Neuronal stem cell (in vitro differentiated cells): ENCODE measurements around the gene CTDSPL2. TPM values are rescaled to one million over a fixed set of nuclear protein-coding genes. Genes with fewer than 3 reads are reported as not detected.
A peak's percentile ranks its signal among the peaks of the same experiment; 100 is the strongest.

Experiments used
- DNase-seq: peaks from one replicate; pipeline ENCODE4 v3.0.0-alpha.2; 2013; ENCODE audit warnings: low spot score
- H2AFZ ChIP-seq: one replicate; pipeline ENCODE4 v1.6.1; 2013; ENCODE audit warnings: mild to moderate bottlenecking, low read length, inconsistent platforms
- H2AK5ac ChIP-seq: 2 replicates; pipeline ENCODE4 v1.6.1; 2013; ENCODE audit warnings: low read depth, mild to moderate bottlenecking, inconsistent platforms, low read length, moderate library complexity, mixed read lengths
- H2BK120ac ChIP-seq: 2 replicates; pipeline ENCODE4 v1.6.1; 2013; ENCODE audit warnings: low read depth, mild to moderate bottlenecking, inconsistent platforms, low read length, moderate library complexity, mixed read lengths
- H2BK12ac ChIP-seq: one replicate; pipeline ENCODE4 v1.6.1; 2013; ENCODE audit warnings: low read length, inconsistent platforms
- H2BK15ac ChIP-seq: 2 replicates; pipeline ENCODE4 v1.6.1; 2013; ENCODE audit warnings: mild to moderate bottlenecking, low read length, inconsistent platforms, mixed read lengths
- H2BK5ac ChIP-seq: one replicate; pipeline ENCODE4 v1.6.1; 2013; ENCODE audit warnings: inconsistent platforms, mild to moderate bottlenecking, low read length, moderate library complexity
- H3K14ac ChIP-seq: one replicate; pipeline ENCODE4 v1.6.1; 2013; ENCODE audit warnings: low read length, inconsistent platforms
- H3K18ac ChIP-seq: 2 replicates; pipeline ENCODE4 v1.6.1; 2013; ENCODE audit warnings: low read length, inconsistent platforms
- H3K23ac ChIP-seq: 2 replicates; pipeline ENCODE4 v1.6.1; 2013; ENCODE audit warnings: low read depth, mild to moderate bottlenecking, mixed read lengths, low read length, inconsistent platforms; ENCODE audit not compliant: poor library complexity
- H3K27ac ChIP-seq: replicated peaks from 3 replicates; pipeline ENCODE4 v1.5.1; 2013; ENCODE audit warnings: low read length, inconsistent platforms
- H3K27me3 ChIP-seq, 3 experiments: 2 replicates each; pipeline ENCODE4 v1.6.1; 2013; ENCODE audit warnings: low read length in 3 of 3, mild to moderate bottlenecking in 2 of 3, inconsistent platforms in 1 of 3, low read depth in 1 of 3, mixed read lengths in 1 of 3, moderate library complexity in 1 of 3; ENCODE audit not compliant: control insufficient read depth in 3 of 3, insufficient read depth in 3 of 3
- H3K36me3 ChIP-seq, 2 donors: replicated peaks in 1 of 2; 2 replicates each; pipeline ENCODE4 v1.6.1; 2013; ENCODE audit warnings: low read length in 2 of 2; ENCODE audit not compliant: control insufficient read depth in 2 of 2, insufficient read depth in 2 of 2
- H3K4ac ChIP-seq: 2 replicates; pipeline ENCODE4 v1.6.1; 2013; ENCODE audit warnings: inconsistent platforms, mild to moderate bottlenecking, low read length, moderate library complexity
- H3K4me1 ChIP-seq, 2 donors: 1 replicate in 1 of 2; 2 replicates in 1 of 2; pipeline ENCODE4 v1.6.1; 2013; ENCODE audit warnings: low read length in 2 of 2, low read depth in 1 of 2; ENCODE audit not compliant: control insufficient read depth in 2 of 2, insufficient read depth in 1 of 2
- H3K4me2 ChIP-seq: one replicate; pipeline ENCODE4 v1.6.1; 2013; ENCODE audit warnings: mild to moderate bottlenecking, low read length, inconsistent platforms; ENCODE audit not compliant: insufficient read depth, poor library complexity, severe bottlenecking
- H3K4me3 ChIP-seq, 2 donors: 2 replicates each; pipeline ENCODE4 v1.5.1; 2013; ENCODE audit warnings: low read length in 2 of 2, mild to moderate bottlenecking in 2 of 2, inconsistent platforms in 1 of 2, moderate library complexity in 1 of 2
- H3K79me1 ChIP-seq: one replicate; pipeline ENCODE4 v1.6.1; 2013; ENCODE audit warnings: low read depth, mild to moderate bottlenecking, inconsistent platforms, low read length, moderate library complexity
- H3K9ac ChIP-seq: one replicate; pipeline ENCODE4 v1.6.1; 2013; ENCODE audit warnings: mild to moderate bottlenecking, low read depth, low read length, inconsistent platforms; ENCODE audit not compliant: poor library complexity
- H3K9me3 ChIP-seq, 2 donors: replicated peaks in 1 of 2; 2 replicates each; pipeline versions ENCODE3 to v1.6.1; 2013; ENCODE audit warnings: low read length in 2 of 2, mild to moderate bottlenecking in 2 of 2, inconsistent platforms in 1 of 2, low read depth in 1 of 2, mixed read lengths in 1 of 2, moderate library complexity in 1 of 2; ENCODE audit not compliant: control insufficient read depth in 2 of 2, insufficient read depth in 1 of 2
- H4K8ac ChIP-seq: one replicate; pipeline ENCODE4 v1.6.1; 2013; ENCODE audit warnings: low read depth, mild to moderate bottlenecking, inconsistent platforms, low read length, moderate library complexity
- H4K91ac ChIP-seq: one replicate; pipeline ENCODE4 v1.6.1; 2013; ENCODE audit warnings: low read length, low read depth, mild to moderate bottlenecking, inconsistent platforms; ENCODE audit not compliant: poor library complexity
- WGBS, 2 donors: extraction: QIAGEN DNeasy Blood & Tissue Kit; methylation state at CpG; one replicate each; pipeline ENCODE4 v1.1.7; 2013; ENCODE audit warnings: missing lambda C conversion rate in 2 of 2, mixed read lengths in 1 of 2; ENCODE audit not compliant: insufficient read length in 2 of 2, insufficient replicate concordance in 1 of 2; ENCODE audit errors: extremely low coverage in 2 of 2; 5-methylcytosine and 5-hydroxymethylcytosine counted together
- polyA plus RNA-seq, 2 experiments: library from polyadenylated mRNA; stranded (reverse); fragments of 200-250 nt; gene quantifications; one replicate each; pipeline ENCODE4 v1.2.3, GENCODE V29; 2013

The CTDSPL2 gene
- 65.5 TPM for polyA plus RNA-seq (2013, experiment 1 of 2)
- 73.7 TPM for polyA plus RNA-seq (2013, experiment 2 of 2)

GRCh38 chr15:44426975-44427755, at the start of gene CTDSPL2:
CTDSPL2 (plus strand) TSS chr15:44427629; CDS start chr15:44459015, 31,386 bp downstream.
- WGBS, 2 donors, result no CpG with 5 or more reads among the region's 53 CpGs
- Histone ChIP-seq H3K14ac (no peak within 1 kb of the TSS), H3K4me3 (peak within 1 kb of the TSS; percentile 91 to 94), H3K9ac (peak within 1 kb of the TSS; percentile 98), H2BK15ac (no peak within 1 kb of the TSS), H3K27me3 (no peaks in the 10 kb centered on the region), H2AK5ac (peak within 1 kb of the TSS; percentile 33), H2BK12ac (no peak within 1 kb of the TSS), H2AFZ (peak within 1 kb of the TSS; percentile 94), H3K27ac (peak within 1 kb of the TSS; percentile 97), H3K18ac (peak within 1 kb of the TSS; percentile 98), H3K9me3 (no peaks in the 10 kb centered on the region), H3K4me1 (peaks cover 0 to 2% of the 10 kb centered on the region in 2 donors), H4K91ac (no peak within 1 kb of the TSS), H3K79me1 (peaks cover 4% of the 10 kb centered on the region), H2BK120ac (peak within 1 kb of the TSS; percentile 13), H3K4me2 (peak within 1 kb of the TSS; percentile 52), H4K8ac (no peak within 1 kb of the TSS), H3K4ac (no peak within 1 kb of the TSS), H2BK5ac (no peak within 1 kb of the TSS), H3K36me3 (peaks cover 3 to 16% of the 10 kb centered on the region in 2 donors), H3K23ac (peak within 1 kb of the TSS; percentile 31)
- peak; percentile 97 for DNase-seq

DNA sequence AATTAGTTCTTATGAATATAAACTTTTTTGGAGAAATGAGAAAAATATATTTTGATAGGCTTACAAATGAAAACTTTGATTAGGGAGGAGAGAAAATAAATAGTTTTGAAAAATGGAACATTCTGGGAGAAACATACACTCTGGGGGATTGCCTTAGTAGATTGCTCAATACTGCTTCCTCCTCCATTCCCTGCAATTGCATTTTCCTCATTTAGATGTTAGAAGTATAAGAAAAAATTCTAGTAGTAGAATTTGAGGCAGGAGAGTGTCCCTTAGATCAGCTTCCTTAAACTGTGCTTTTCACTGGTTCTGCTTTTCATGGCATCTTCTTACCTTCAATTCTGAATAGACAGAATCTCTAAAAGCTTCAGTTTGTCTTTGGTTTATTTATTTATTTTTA, 46.2 kb upstream of the CTDSPL2 start:
- H3K4me3 ChIP-seq, result no peak overlapping the region
- no peak for DNase-seq
- no peaks in the 10 kb centered on the region for H3K9me3 ChIP-seq
- H3K79me1 ChIP-seq, result no peaks in the 10 kb centered on the region
- H3K36me3 ChIP-seq, result peaks cover 0 to 49% of the 10 kb centered on the region in 2 donors
- no peak overlapping the region for H2BK5ac ChIP-seq
- no peak overlapping the region for H3K23ac ChIP-seq
- no peak overlapping the region for H3K18ac ChIP-seq
- no peaks in the 10 kb centered on the region for H3K4me1 ChIP-seq
- no peak overlapping the region for H2AK5ac ChIP-seq
- H3K27ac ChIP-seq, result no peak overlapping the region
- no peak overlapping the region for H3K14ac ChIP-seq
- no peak overlapping the region for H3K4ac ChIP-seq
- no peaks in the 10 kb centered on the region for H3K27me3 ChIP-seq
- H3K9ac ChIP-seq, result no peak overlapping the region
- H4K91ac ChIP-seq, result no peak overlapping the region
- H4K8ac ChIP-seq, result no peak overlapping the region
- no peak overlapping the region for H2AFZ ChIP-seq
- no peak overlapping the region for H2BK15ac ChIP-seq
- no peak overlapping the region for H2BK12ac ChIP-seq
- no peak overlapping the region for H2BK120ac ChIP-seq
- no peak overlapping the region for H3K4me2 ChIP-seq

GRCh38 chr15:44385344-44385942, 42.0 kb upstream of the CTDSPL2 start:
- WGBS, 2 donors, result no CpG with 5 or more reads among the region's 1 CpG
- DNase-seq, result no peak

DNA sequence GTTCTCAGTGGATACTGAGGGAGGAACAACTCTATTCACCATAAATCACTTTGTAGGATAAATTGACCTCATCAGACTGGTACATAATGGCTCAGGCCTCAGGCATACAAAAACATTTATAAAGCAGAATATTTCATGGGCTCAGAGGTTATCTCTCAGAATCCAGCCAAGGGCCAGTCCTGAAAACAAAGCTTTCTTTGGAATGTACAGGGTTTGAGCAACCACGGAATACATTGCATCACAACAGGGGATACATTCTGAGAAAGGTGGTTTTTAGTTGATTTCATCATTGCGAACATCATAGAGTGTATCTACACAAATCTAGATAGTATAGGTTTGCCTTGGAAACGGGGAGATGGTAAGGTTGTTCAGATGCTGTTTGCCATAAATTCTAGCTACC, 33.4 kb upstream of the CTDSPL2 start:
- H2BK120ac ChIP-seq, result no peak overlapping the region
- no peak for DNase-seq
- H3K9ac ChIP-seq, result no peak overlapping the region
- WGBS, 2 donors, result no CpG with 5 or more reads among the region's 3 CpGs
- no peak overlapping the region for H3K14ac ChIP-seq
- no peak overlapping the region for H4K91ac ChIP-seq
- H2AK5ac ChIP-seq, result no peak overlapping the region
- no peak overlapping the region for H4K8ac ChIP-seq
- H3K4me2 ChIP-seq, result no peak overlapping the region
- no peak overlapping the region for H3K18ac ChIP-seq
- H3K27ac ChIP-seq, result no peak overlapping the region
- no peaks in the 10 kb centered on the region for H3K4me1 ChIP-seq
- H3K79me1 ChIP-seq, result no peaks in the 10 kb centered on the region
- H2BK15ac ChIP-seq, result no peak overlapping the region
- H2AFZ ChIP-seq, result no peak overlapping the region
- no peak overlapping the region for H3K23ac ChIP-seq
- H2BK5ac ChIP-seq, result no peak overlapping the region
- H3K27me3 ChIP-seq, result no peaks in the 10 kb centered on the region
- H3K9me3 ChIP-seq, result no peaks in the 10 kb centered on the region
- peaks cover 0 to 15% of the 10 kb centered on the region in 2 donors for H3K36me3 ChIP-seq
- no peak overlapping the region for H3K4ac ChIP-seq
- no peak overlapping the region for H3K4me3 ChIP-seq
- H2BK12ac ChIP-seq, result no peak overlapping the region

More at GRCh38 chr15:44385344-44385942, 42.0 kb upstream of the CTDSPL2 start:
- Histone ChIP-seq H2BK12ac (no peak overlapping the region), H2BK15ac (no peak overlapping the region), H3K4ac (no peak overlapping the region), H3K36me3 (peaks cover 0 to 57% of the 10 kb centered on the region in 2 donors), H2BK120ac (no peak overlapping the region), H4K8ac (no peak overlapping the region), H3K9me3 (no peaks in the 10 kb centered on the region), H3K79me1 (no peaks in the 10 kb centered on the region), H3K27ac (no peak overlapping the region), H3K4me2 (no peak overlapping the region), H4K91ac (no peak overlapping the region), H2AK5ac (no peak overlapping the region), H3K9ac (no peak overlapping the region), H3K4me3 (no peak overlapping the region), H2AFZ (no peak overlapping the region), H3K4me1 (no peaks in the 10 kb centered on the region), H3K23ac (no peak overlapping the region), H2BK5ac (no peak overlapping the region), H3K14ac (no peak overlapping the region), H3K18ac (no peak overlapping the region), H3K27me3 (no peaks in the 10 kb centered on the region)
